Upper lobe of left lung (tissue), 6 donors: ENCODE data around the gene SLC1A5. TPM values are rescaled to one million over a fixed set of nuclear protein-coding genes. Genes with fewer than 3 reads are reported as not detected.

Experiments
- ATAC-seq, 2 donors: fragments of 200-7000 bp; cut with Tn5 transposase; one replicate each; pipeline ENCODE4 v1.9.1; 2022; ENCODE audit warnings: mild to moderate bottlenecking in 2 of 2, moderate library complexity in 2 of 2; ENCODE audit not compliant: low FRiP score in 2 of 2
- DNase-seq, 2 donors: peaks; one replicate each; pipeline ENCODE4 v3.0.0-alpha.2; 2019 to 2020
- H3K27ac ChIP-seq, 4 donors: fragments of 200-600 bp; sonication (generic); one replicate each; pipeline ENCODE4 v1.5.1; 2016 to 2019
- H3K27me3 ChIP-seq, 4 donors: fragments of 200-600 bp; sonication (generic); one replicate each; pipeline ENCODE4 v1.5.1; 2017 to 2019
- H3K36me3 ChIP-seq, 4 donors: fragments of 200-600 bp; sonication (generic); one replicate each; pipeline ENCODE4 v1.5.1; 2016 to 2019
- H3K4me1 ChIP-seq, 4 donors: fragments of 200-600 bp; sonication (generic); one replicate each; pipeline ENCODE4 v1.5.1; 2018 to 2019
- H3K4me3 ChIP-seq, 4 donors: fragments of 200-600 bp; sonication (generic); one replicate each; pipeline ENCODE4 v1.5.1; 2017 to 2019; ENCODE audit warnings: mild to moderate bottlenecking in 2 of 4, moderate library complexity in 1 of 4
- H3K9me3 ChIP-seq, 4 donors: fragments of 200-600 bp; sonication (generic); one replicate each; pipeline ENCODE4 v1.5.1; 2018 to 2019
- CTCF ChIP-seq, 6 experiments: fragments of 450-650 bp in 4 of 6; fragments of 200-600 bp in 2 of 6; sonication (generic) in 2 of 6; IDR thresholded peaks; one replicate each; pipeline ENCODE4 v1.5.1; 2016 to 2019; ENCODE audit warnings: antibody characterized with exemption in 6 of 6
- EP300 ChIP-seq, 4 donors: sonication (generic); formaldehyde crosslinking; IDR thresholded peaks; one replicate each; pipeline ENCODE4 v1.5.1; 2017; ENCODE audit warnings: antibody characterized with exemption in 4 of 4, control low read depth in 2 of 4
- POLR2A ChIP-seq, 4 donors: fragments of 450-650 bp; IDR thresholded peaks; one replicate each; pipeline ENCODE4 v1.5.1; 2016 to 2017; ENCODE audit warnings: antibody characterized with exemption in 4 of 4, mild to moderate bottlenecking in 2 of 4
- POLR2AphosphoS5 ChIP-seq, 2 donors: sonication (generic); formaldehyde crosslinking; IDR thresholded peaks; one replicate each; pipeline ENCODE4 v1.5.1; 2017; ENCODE audit warnings: antibody characterized with exemption in 2 of 2
- WGBS, 2 donors: methylation state at CpG; one replicate each; pipeline ENCODE4 v1.1.5; 2017 to 2018; 5-methylcytosine and 5-hydroxymethylcytosine counted together
- total RNA-seq, 6 donors: library from RNA; depleted of rRNA in 4 of 6; stranded (reverse); fragments of >200 nt in 4 of 6; gene quantifications; one replicate each; pipeline versions ENCODE4 v1.1.0 to v1.2.1, GENCODE V29; 2016 to 2021
- donor health status: DM: no; HTN: no; CAD: no; lungs with moderate emphysema.
- donor health status: DM: no; HTN: yes; CAD: no; lungs with severe emphysema.

The SLC1A5 gene
- total RNA-seq, 6 donors from 2014 or later: 52.4 to 147 (median 83.9) TPM

- no peak overlapping the region for H3K4me3 ChIP-seq
- no peaks in the 10 kb centered on the region for H3K27me3 ChIP-seq
- no peak for ATAC-seq
- H3K27ac ChIP-seq: no peak overlapping the region
- no peak for DNase-seq
- H3K36me3 ChIP-seq: peaks cover 0 to 13% (median 6%) of the 10 kb centered on the region in 4 donors
- TF ChIP-seq POLR2AphosphoS5 (IDR thresholded peaks at IDR 0.05): no peak
- no peak for TF ChIP-seq CTCF (IDR thresholded peaks at IDR 0.05)
- TF ChIP-seq EP300 (IDR thresholded peaks at IDR 0.05): no peak
- TF ChIP-seq POLR2A (IDR thresholded peaks at IDR 0.05): no peak
- H3K4me1 ChIP-seq: peaks cover 10 to 25% (median 17%) of the 10 kb centered on the region in 4 donors
- WGBS, 2 donors: 77% methylated on average over 6 of the region's 6 CpGs
- H3K9me3 ChIP-seq: no peaks in the 10 kb centered on the region
Observed at GRCh38 chr19:46759206-46759605, 29.2 kb downstream of the SLC1A5 start.

- no peaks in the 10 kb centered on the region for H3K27me3 ChIP-seq
- WGBS, 2 donors: 74 to 80% methylated on average over 26 to 30 of the region's 30 CpGs
- DNase-seq (no peak), ATAC-seq (no peak)
- peaks cover 0 to 13% (median 6%) of the 10 kb centered on the region in 4 donors for H3K36me3 ChIP-seq
- TF ChIP-seq EP300 (IDR thresholded peaks at IDR 0.05) (no peak), POLR2A (IDR thresholded peaks at IDR 0.05) (no peak), POLR2AphosphoS5 (IDR thresholded peaks at IDR 0.05) (no peak), CTCF (IDR thresholded peaks at IDR 0.05) (no peak)
- H3K4me1 ChIP-seq: peaks cover 10 to 25% (median 17%) of the 10 kb centered on the region in 4 donors
- H3K4me3 ChIP-seq: no peak overlapping the region
- H3K9me3 ChIP-seq: no peaks in the 10 kb centered on the region
- no peak overlapping the region for H3K27ac ChIP-seq
Observed at GRCh38 chr19:46756544-46756888, 31.9 kb downstream of the SLC1A5 start.

GRCh38 chr19:46755853-46756543 is 32.4 kb downstream of the SLC1A5 start:
- no peak for TF ChIP-seq POLR2AphosphoS5 (IDR thresholded peaks at IDR 0.05)
- TF ChIP-seq POLR2A (IDR thresholded peaks at IDR 0.05): no peak
- no peak for TF ChIP-seq EP300 (IDR thresholded peaks at IDR 0.05)
- TF ChIP-seq CTCF (IDR thresholded peaks at IDR 0.05): no peak
- 93 to 96% methylated on average over 60 to 86 of the region's 86 CpGs for WGBS, 2 donors
- H3K9me3 ChIP-seq: no peaks in the 10 kb centered on the region
- no peak for ATAC-seq
- peak overlapping the region in 2 of 4 donors; percentile 39 to 72 for H3K27ac ChIP-seq
- H3K4me1 ChIP-seq: peaks cover 10 to 25% (median 17%) of the 10 kb centered on the region in 4 donors
- peaks cover 0 to 14% (median 6%) of the 10 kb centered on the region in 4 donors for H3K36me3 ChIP-seq
- no peak overlapping the region for H3K4me3 ChIP-seq
- DNase-seq: peak in 1 of 2 donors; percentile 86
- H3K27me3 ChIP-seq: no peaks in the 10 kb centered on the region

GRCh38 chr19:46755077-46755852 is 33.1 kb downstream of the SLC1A5 start:
- H3K27ac ChIP-seq: peak overlapping the region in 2 of 4 donors; percentile 39 to 72
- ATAC-seq (peak; percentile 5 to 27), DNase-seq (peak in 1 of 2 donors; percentile 85)
- peaks cover 10 to 25% (median 17%) of the 10 kb centered on the region in 4 donors for H3K4me1 ChIP-seq
- H3K27me3 ChIP-seq: no peaks in the 10 kb centered on the region
- peaks cover 0 to 21% (median 6%) of the 10 kb centered on the region in 4 donors for H3K36me3 ChIP-seq
- H3K4me3 ChIP-seq: no peak overlapping the region
- peak in 1 of 2 donors; percentile 16 for TF ChIP-seq POLR2AphosphoS5 (IDR thresholded peaks at IDR 0.05)
- no peak for TF ChIP-seq EP300 (IDR thresholded peaks at IDR 0.05)
- no peak for TF ChIP-seq CTCF (IDR thresholded peaks at IDR 0.05)
- 76 to 82% methylated on average over 15 to 32 of the region's 39 CpGs for WGBS, 2 donors
- H3K9me3 ChIP-seq: no peaks in the 10 kb centered on the region
